ENCODE measurements around the gene AJAP1.

DNA sequence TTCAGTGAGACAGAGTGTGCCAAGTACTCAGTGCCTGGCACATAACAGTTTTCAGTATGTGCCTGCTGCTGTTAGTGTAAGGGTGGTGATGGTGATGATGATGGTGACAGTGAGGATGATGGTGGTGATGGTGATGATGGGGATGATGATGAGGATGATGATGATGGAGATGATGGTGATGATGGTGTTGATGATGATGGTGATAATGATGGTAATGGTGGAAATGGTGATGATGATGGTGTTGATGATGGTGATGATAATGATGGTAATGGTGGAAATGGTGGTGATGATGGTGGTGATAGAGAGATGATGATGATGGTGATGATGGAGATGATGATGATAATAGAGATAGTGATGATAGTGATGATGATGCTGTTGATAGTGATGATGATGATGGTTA is 62.0 kb downstream of the AJAP1 start:
- TF ChIP-seq, protein P1, sequence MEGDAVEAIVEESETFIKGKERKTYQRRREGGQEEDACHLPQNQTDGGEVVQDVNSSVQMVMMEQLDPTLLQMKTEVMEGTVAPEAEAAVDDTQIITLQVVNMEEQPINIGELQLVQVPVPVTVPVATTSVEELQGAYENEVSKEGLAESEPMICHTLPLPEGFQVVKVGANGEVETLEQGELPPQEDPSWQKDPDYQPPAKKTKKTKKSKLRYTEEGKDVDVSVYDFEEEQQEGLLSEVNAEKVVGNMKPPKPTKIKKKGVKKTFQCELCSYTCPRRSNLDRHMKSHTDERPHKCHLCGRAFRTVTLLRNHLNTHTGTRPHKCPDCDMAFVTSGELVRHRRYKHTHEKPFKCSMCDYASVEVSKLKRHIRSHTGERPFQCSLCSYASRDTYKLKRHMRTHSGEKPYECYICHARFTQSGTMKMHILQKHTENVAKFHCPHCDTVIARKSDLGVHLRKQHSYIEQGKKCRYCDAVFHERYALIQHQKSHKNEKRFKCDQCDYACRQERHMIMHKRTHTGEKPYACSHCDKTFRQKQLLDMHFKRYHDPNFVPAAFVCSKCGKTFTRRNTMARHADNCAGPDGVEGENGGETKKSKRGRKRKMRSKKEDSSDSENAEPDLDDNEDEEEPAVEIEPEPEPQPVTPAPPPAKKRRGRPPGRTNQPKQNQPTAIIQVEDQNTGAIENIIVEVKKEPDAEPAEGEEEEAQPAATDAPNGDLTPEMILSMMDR (IDR thresholded peaks at IDR 0.05; ENCODE audit: low read depth, low read length) = no peak
- TF ChIP-seq EZH2phosphoT487 (IDR thresholded peaks at IDR 0.05; ENCODE audit: low read depth) = no peak

All from OCI-LY3 (cell line).